ENCODE results near the gene TNFRSF19. TPM values are rescaled to one million over a fixed set of nuclear protein-coding genes. Genes with fewer than 3 reads are reported as not detected.

Gene TNFRSF19
- total and polyA plus RNA-seq, 2 of the 13 experiments (the other 11 are each of a cell fraction or from before 2014, with no cell fraction given) = 75.3 to 77.7 TPM

GRCh38 chr13:23643338-23644125 lies 73.3 kb downstream of the TNFRSF19 start:
- Histone ChIP-seq H2AFZ (ENCODE audit: low read length) (no peak overlapping the region), H3K9ac (ENCODE audit: insufficient read depth, low read depth, low read length) (no peak overlapping the region), H3K36me3 (replicated peaks in 1 of 2; ENCODE audit: control insufficient read depth in 1 of 2, insufficient read depth in 2 of 2, low read length in 2 of 2) (peaks cover 2 to 35% of the 10 kb centered on the region in 2 experiments), H3K79me2 (ENCODE audit: insufficient read depth, low read length) (peaks cover 23% of the 10 kb centered on the region), H3K4me3 (replicated peaks in 1 of 3; ENCODE audit: insufficient read depth in 1 of 3, low read depth in 2 of 3, low read length in 3 of 3) (no peak overlapping the region), H3K9me3 (ENCODE audit: low read length) (no peaks in the 10 kb centered on the region), H4K20me1 (ENCODE audit: insufficient read depth, low read length) (no peaks in the 10 kb centered on the region), H3K4me2 (ENCODE audit: low read depth, low read length) (no peak overlapping the region), H3K27ac (ENCODE audit: extremely low read length, insufficient read depth, low read length) (no peak overlapping the region), H3K27me3 (ENCODE audit: control insufficient read depth in 1 of 2, insufficient read depth in 2 of 2, low read length in 2 of 2) (no peaks in the 10 kb centered on the region), H3K4me1 (ENCODE audit: insufficient read depth, low read length) (peaks cover 6% of the 10 kb centered on the region; the same call in 1 of the 2 replicates)
- ATAC-seq = no peak
- TF ChIP-seq ZNF354B (CRISPR knock-in tag; IDR thresholded peaks at IDR 0.05) (no peak), TCF12 (IDR thresholded peaks at IDR 0.05) (no peak), TCF12 (CRISPR knock-in tag; IDR thresholded peaks at IDR 0.05) (no peak), ZSCAN25 (CRISPR knock-in tag; IDR thresholded peaks at IDR 0.05) (no peak), HIC2 (CRISPR knock-in tag; IDR thresholded peaks at IDR 0.05; ENCODE audit: low read depth) (no peak), ATRX (CRISPR knock-in tag; IDR thresholded peaks at IDR 0.05; ENCODE audit: borderline replicate concordance) (no peak), ZNF629 (CRISPR knock-in tag; conservative IDR thresholded peaks at IDR 0.05) (no peak), ZNF879 (CRISPR knock-in tag; IDR thresholded peaks at IDR 0.05) (no peak), SMAD1 (CRISPR knock-in tag; IDR thresholded peaks at IDR 0.05; ENCODE audit: borderline replicate concordance, low read depth) (no peak), ISX (CRISPR knock-in tag; conservative IDR thresholded peaks at IDR 0.05) (no peak), KDM5B (CRISPR knock-in tag; IDR thresholded peaks at IDR 0.05; ENCODE audit: borderline replicate concordance) (no peak), SRSF9 (IDR thresholded peaks at IDR 0.05; ENCODE audit: borderline replicate concordance, insufficient read depth, low read depth, low read length, poor library complexity, severe bottlenecking) (no peak), ZNF737 (CRISPR knock-in tag; IDR thresholded peaks at IDR 0.05; ENCODE audit: borderline replicate concordance) (no peak), FOXP1 (IDR thresholded peaks at IDR 0.05) (no peak), FOXP1 (CRISPR knock-in tag; IDR thresholded peaks at IDR 0.05) (no peak), ZNF639 (CRISPR knock-in tag; conservative IDR thresholded peaks at IDR 0.05) (no peak), ZNF3 (CRISPR knock-in tag; IDR thresholded peaks at IDR 0.05) (no peak)
- no TSS peak for BruUV-seq (replicated peaks)
- 94% methylated on average over 4 of the region's 4 CpGs for WGBS (ENCODE audit: low lambda C conversion rate)
- DNase-seq (ENCODE audit: low spot score) = no peak
- in situ Hi-C loops (cut with HindIII; ENCODE audit: extremely low pct_ligation_motif_present, low pct_unique_long_range_greater_than_20kb) (no loop called here), intact Hi-C loops (cut with micrococcal nuclease; ENCODE audit: unreplicated experiment) (no loop called here)
- CTCF ChIA-PET (ENCODE audit: low intra/inter-chr PET ratio, low total read pairs) = no interaction called here
- POLR2A ChIA-PET = no interaction called here
- no peak for FAIRE-seq
